ENCODE data around the gene GABRP.
A peak's percentile ranks its signal among the peaks of the same experiment; 100 is the strongest.

GABRP gene

DNA sequence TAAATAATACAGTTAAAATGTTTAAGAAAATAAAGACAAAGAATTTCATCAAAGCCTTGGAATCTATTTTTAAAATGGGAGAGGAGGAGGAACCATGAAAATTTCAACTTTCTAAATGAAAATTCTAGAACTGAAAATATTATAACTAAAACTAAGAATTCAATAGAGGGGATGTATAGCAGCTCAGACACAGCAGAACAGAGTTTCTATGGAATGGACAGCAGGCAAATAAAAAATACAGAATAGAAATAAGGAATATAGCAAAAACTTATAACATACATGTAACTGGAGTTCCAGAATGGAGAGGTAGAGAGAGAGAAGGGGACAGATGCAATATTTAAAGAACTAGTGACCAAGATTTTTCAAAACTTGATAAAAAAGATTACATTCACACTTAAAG, 76.9 kb downstream of the GABRP start:
- H3K9me3 ChIP-seq (ENCODE audit: severe bottlenecking), result peaks cover 11% of the 10 kb centered on the region
- TF ChIP-seq, protein P1, sequence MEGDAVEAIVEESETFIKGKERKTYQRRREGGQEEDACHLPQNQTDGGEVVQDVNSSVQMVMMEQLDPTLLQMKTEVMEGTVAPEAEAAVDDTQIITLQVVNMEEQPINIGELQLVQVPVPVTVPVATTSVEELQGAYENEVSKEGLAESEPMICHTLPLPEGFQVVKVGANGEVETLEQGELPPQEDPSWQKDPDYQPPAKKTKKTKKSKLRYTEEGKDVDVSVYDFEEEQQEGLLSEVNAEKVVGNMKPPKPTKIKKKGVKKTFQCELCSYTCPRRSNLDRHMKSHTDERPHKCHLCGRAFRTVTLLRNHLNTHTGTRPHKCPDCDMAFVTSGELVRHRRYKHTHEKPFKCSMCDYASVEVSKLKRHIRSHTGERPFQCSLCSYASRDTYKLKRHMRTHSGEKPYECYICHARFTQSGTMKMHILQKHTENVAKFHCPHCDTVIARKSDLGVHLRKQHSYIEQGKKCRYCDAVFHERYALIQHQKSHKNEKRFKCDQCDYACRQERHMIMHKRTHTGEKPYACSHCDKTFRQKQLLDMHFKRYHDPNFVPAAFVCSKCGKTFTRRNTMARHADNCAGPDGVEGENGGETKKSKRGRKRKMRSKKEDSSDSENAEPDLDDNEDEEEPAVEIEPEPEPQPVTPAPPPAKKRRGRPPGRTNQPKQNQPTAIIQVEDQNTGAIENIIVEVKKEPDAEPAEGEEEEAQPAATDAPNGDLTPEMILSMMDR (IDR thresholded peaks at IDR 0.05; ENCODE audit: low read depth, low read length), result no peak
- no peaks in the 10 kb centered on the region for H3K27me3 ChIP-seq (ENCODE audit: insufficient read depth, low read depth, severe bottlenecking)
- H3K4me3 ChIP-seq (ENCODE audit: low read depth, low read length), result no peak overlapping the region
- no peak for DNase-seq
- peaks cover 3% of the 10 kb centered on the region; the same call in 1 of the 2 replicates for H3K36me3 ChIP-seq
- H3K27ac ChIP-seq, result no peak overlapping the region

- Histone ChIP-seq H3K9me3 (ENCODE audit: severe bottlenecking) (peaks cover 11% of the 10 kb centered on the region), H3K4me3 (ENCODE audit: low read depth, low read length) (0 out of 2 replicates have a peak overlapping the region, but pooled peaks have one; percentile 18), H3K27me3 (ENCODE audit: insufficient read depth, low read depth, severe bottlenecking) (no peaks in the 10 kb centered on the region), H3K36me3 (peaks cover 3% of the 10 kb centered on the region; the same call in 1 of the 2 replicates), H3K27ac (no peak overlapping the region)
- TF ChIP-seq, protein P1 (IDR thresholded peaks at IDR 0.05; ENCODE audit: low read depth, low read length), result no peak
- DNase-seq, result no peak
These were observed 77.5 kb downstream of the GABRP start for GRCh38 chr5:170860818-170861666.

GRCh38 chr5:170861667-170861916, 78.1 kb downstream of the GABRP start:
- TF ChIP-seq, protein P1 (IDR thresholded peaks at IDR 0.05; ENCODE audit: low read depth, low read length), result no peak
- no peaks in the 10 kb centered on the region for H3K27me3 ChIP-seq (ENCODE audit: insufficient read depth, low read depth, severe bottlenecking)
- H3K27ac ChIP-seq, result peak overlapping the region; percentile 91; the same call in 1 of the 2 replicates
- H3K9me3 ChIP-seq (ENCODE audit: severe bottlenecking), result peaks cover 11% of the 10 kb centered on the region
- no peak for DNase-seq
- peaks cover 3% of the 10 kb centered on the region; the same call in 1 of the 2 replicates for H3K36me3 ChIP-seq
- H3K4me3 ChIP-seq (ENCODE audit: low read depth, low read length), result peak overlapping the region; percentile 18; the same call in 1 of the 2 replicates

DNA sequence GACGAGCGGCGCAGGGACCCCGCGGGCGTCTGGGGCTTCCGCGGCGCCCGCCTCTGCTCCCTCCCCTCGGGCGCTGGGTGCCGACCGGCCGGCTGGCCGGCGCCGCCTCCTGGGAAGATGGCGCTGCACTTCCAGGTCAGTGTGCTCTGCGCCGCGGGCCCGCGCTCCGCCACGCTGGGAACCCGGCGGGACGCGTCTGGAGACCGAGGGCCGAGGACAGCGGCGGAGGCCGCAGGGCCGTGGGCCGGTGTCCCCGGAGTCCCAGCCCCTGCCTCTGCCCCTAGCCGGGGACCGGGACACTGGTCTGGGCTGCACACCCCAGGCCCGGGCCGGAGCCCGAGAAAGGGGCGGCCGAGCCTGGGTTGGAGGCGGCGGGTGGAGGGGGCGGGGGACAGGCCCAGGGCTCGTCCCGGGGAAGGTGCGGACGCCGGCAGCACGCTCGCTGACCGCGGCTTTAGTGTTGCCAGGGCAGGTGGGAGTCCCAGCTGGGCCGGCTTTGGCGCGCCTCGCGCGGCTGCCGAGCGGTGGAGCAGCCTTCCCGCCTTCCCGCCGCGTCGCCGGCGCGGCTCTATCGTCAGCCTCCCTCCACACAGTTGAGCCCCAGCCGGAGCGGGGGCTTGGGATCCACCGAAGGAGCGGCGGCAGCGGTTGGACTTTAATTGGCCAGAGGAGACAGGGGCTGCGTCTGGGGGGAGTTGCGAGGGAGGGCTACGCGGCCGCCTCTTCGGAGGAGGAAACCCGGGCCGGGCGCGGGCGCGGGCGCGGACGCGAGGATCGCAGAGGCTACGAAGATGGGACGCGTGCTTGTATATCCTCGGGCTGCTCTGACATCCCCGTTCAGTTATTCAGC, 78.6 kb downstream of the GABRP start, which contains the start of gene RANBP17:
RANBP17 (plus strand) TSS at position 102 of the 850 bp plus-strand sequence.
- TF ChIP-seq, protein P1 (IDR thresholded peaks at IDR 0.05; ENCODE audit: low read depth, low read length), result 0 out of 2 replicates have a peak, but pooled peaks have one; percentile 12
- Histone ChIP-seq H3K36me3 (peaks cover 3% of the 10 kb centered on the region; the same call in 1 of the 2 replicates), H3K27ac (peak within 1 kb of the TSS; percentile 91), H3K9me3 (ENCODE audit: severe bottlenecking) (peaks cover 11% of the 10 kb centered on the region), H3K27me3 (ENCODE audit: insufficient read depth, low read depth, severe bottlenecking) (no peaks in the 10 kb centered on the region), H3K4me3 (ENCODE audit: low read depth, low read length) (peak within 1 kb of the TSS; percentile 86)
- peak; percentile 82 for DNase-seq

GRCh38 chr5:170863646-170864045, 80.1 kb downstream of the GABRP start:
- TF ChIP-seq, protein P1 (IDR thresholded peaks at IDR 0.05; ENCODE audit: low read depth, low read length), result no peak
- Histone ChIP-seq H3K36me3 (peaks cover 3% of the 10 kb centered on the region; the same call in 1 of the 2 replicates), H3K9me3 (ENCODE audit: severe bottlenecking) (peaks cover 11% of the 10 kb centered on the region), H3K27me3 (ENCODE audit: insufficient read depth, low read depth, severe bottlenecking) (no peaks in the 10 kb centered on the region), H3K27ac (no peak overlapping the region), H3K4me3 (ENCODE audit: low read depth, low read length) (no peak overlapping the region)
- DNase-seq, result no peak

Measured in WERI-Rb-1 (cell line).